ENCODE results near the gene NTSR2. TPM values are rescaled to one million over a fixed set of nuclear protein-coding genes. Genes with fewer than 3 reads are reported as not detected.

Gene NTSR2
- total RNA-seq, 1 experiment from 2014 or later = not detected

GRCh38 chr2:11652553-11652952 is 17.4 kb downstream of the NTSR2 start:
- Mint-ChIP-seq H3K36me3 (ENCODE audit: insufficient read depth, unreplicated experiment) (no peaks in the 10 kb centered on the region), H3K9me3 (ENCODE audit: low read depth, unreplicated experiment) (no peaks in the 10 kb centered on the region), H3K4me3 (ENCODE audit: low read depth, unreplicated experiment) (no peak overlapping the region), H3K4me1 (ENCODE audit: low read depth, unreplicated experiment) (peaks cover 16% of the 10 kb centered on the region), H3K27ac (ENCODE audit: unreplicated experiment) (no peak overlapping the region), H3K27me3 (ENCODE audit: unreplicated experiment) (peaks cover 54% of the 10 kb centered on the region)
- no peak for DNase-seq
- no peak for TF ChIP-seq CTCF (IDR thresholded peaks at IDR 0.05; ENCODE audit: unreplicated experiment)
- intact Hi-C loops (cut with micrococcal nuclease; ENCODE audit: unreplicated experiment) = no loop called here
- CTCF ChIA-PET = no interaction called here
- BruUV-seq (replicated peaks) = no TSS peak

- TF ChIP-seq CTCF (IDR thresholded peaks at IDR 0.05; ENCODE audit: unreplicated experiment) = no peak
- CTCF ChIA-PET = interaction anchor here (0.8 kb wide), 1 partner anchor 9 kb away, joined by 3 read pairs; no protein-coding TSS in a partner anchor
- intact Hi-C loops (cut with micrococcal nuclease; ENCODE audit: unreplicated experiment) = no loop called here
- no peak for DNase-seq
- no TSS peak for BruUV-seq (replicated peaks)
- Mint-ChIP-seq H3K9me3 (ENCODE audit: low read depth, unreplicated experiment) (no peaks in the 10 kb centered on the region), H3K27ac (ENCODE audit: unreplicated experiment) (no peak overlapping the region), H3K36me3 (ENCODE audit: insufficient read depth, unreplicated experiment) (no peaks in the 10 kb centered on the region), H3K4me3 (ENCODE audit: low read depth, unreplicated experiment) (no peak overlapping the region), H3K4me1 (ENCODE audit: low read depth, unreplicated experiment) (peaks cover 15% of the 10 kb centered on the region), H3K27me3 (ENCODE audit: unreplicated experiment) (peaks cover 54% of the 10 kb centered on the region)
Observed at GRCh38 chr2:11651856-11652548, 18.0 kb downstream of the NTSR2 start.

- no peak overlapping the region for H3K27ac Mint-ChIP-seq (ENCODE audit: unreplicated experiment)
- no TSS peak for BruUV-seq (replicated peaks)
- CTCF ChIA-PET = no interaction called here
- H3K36me3 Mint-ChIP-seq (ENCODE audit: insufficient read depth, unreplicated experiment) = no peaks in the 10 kb centered on the region
- no peak for TF ChIP-seq CTCF (IDR thresholded peaks at IDR 0.05; ENCODE audit: unreplicated experiment)
- H3K4me3 Mint-ChIP-seq (ENCODE audit: low read depth, unreplicated experiment) = no peak overlapping the region
- no peaks in the 10 kb centered on the region for H3K9me3 Mint-ChIP-seq (ENCODE audit: low read depth, unreplicated experiment)
- DNase-seq = no peak
- H3K27me3 Mint-ChIP-seq (ENCODE audit: unreplicated experiment) = peaks cover 69% of the 10 kb centered on the region
- intact Hi-C loops (cut with micrococcal nuclease; ENCODE audit: unreplicated experiment) = no loop called here
- H3K4me1 Mint-ChIP-seq (ENCODE audit: low read depth, unreplicated experiment) = peaks cover 6% of the 10 kb centered on the region
Observed at GRCh38 chr2:11649093-11649492, 20.9 kb downstream of the NTSR2 start.

- no TSS peak for BruUV-seq (replicated peaks)
- no peak overlapping the region for H3K27ac Mint-ChIP-seq (ENCODE audit: unreplicated experiment)
Observed at GRCh38 chr2:11647834-11648600, 22.0 kb downstream of the NTSR2 start.

More at GRCh38 chr2:11647834-11648600, 22.0 kb downstream of the NTSR2 start:
- intact Hi-C loops (cut with micrococcal nuclease; ENCODE audit: unreplicated experiment) = no loop called here
- Mint-ChIP-seq H3K36me3 (ENCODE audit: insufficient read depth, unreplicated experiment) (no peaks in the 10 kb centered on the region), H3K4me3 (ENCODE audit: low read depth, unreplicated experiment) (no peak overlapping the region), H3K4me1 (ENCODE audit: low read depth, unreplicated experiment) (peaks cover 6% of the 10 kb centered on the region), H3K27me3 (ENCODE audit: unreplicated experiment) (peaks cover 80% of the 10 kb centered on the region), H3K9me3 (ENCODE audit: low read depth, unreplicated experiment) (no peaks in the 10 kb centered on the region)
- TF ChIP-seq CTCF (IDR thresholded peaks at IDR 0.05; ENCODE audit: unreplicated experiment) = no peak
- no peak for DNase-seq
- CTCF ChIA-PET = no interaction called here
